ENCODE data around the gene TRH. TPM values are rescaled to one million over a fixed set of nuclear protein-coding genes. Genes with fewer than 3 reads are reported as not detected.
"Not testable (repeated sequence)": the region's sequence is repeated elsewhere in the genome, so short reads cannot be mapped to it uniquely, and the experiment has no call there.

TRH gene
- total RNA-seq, 2 experiments from 2014 or later: not detected

DNA sequence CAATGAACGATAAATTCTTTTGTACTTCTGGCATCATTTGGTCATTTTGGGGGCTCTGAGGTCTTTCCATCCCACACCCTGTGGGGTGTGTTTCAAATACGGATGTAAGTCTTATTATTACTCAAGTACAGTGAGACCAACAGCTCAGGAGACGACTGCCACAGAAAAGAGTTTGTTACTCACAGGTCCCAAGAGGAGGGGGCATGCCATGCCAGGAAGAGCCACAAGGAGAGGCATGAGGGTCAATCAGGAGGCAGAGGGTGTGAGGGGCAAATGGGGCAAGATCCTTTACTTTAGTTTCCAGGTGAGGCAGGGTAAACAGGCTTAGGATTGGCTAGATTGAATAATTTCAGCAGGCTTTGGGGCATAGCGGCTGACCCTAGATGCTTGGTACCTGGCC, 21.6 kb downstream of the TRH start:
- Mint-ChIP-seq H3K4me1 (no peaks in the 10 kb centered on the region), H3K27me3 (peaks cover 22% of the 10 kb centered on the region), H3K36me3 (no peaks in the 10 kb centered on the region), H3K9me3 (no peaks in the 10 kb centered on the region), H3K4me3 (no peak overlapping the region), H3K27ac (peak overlapping the region; percentile 4)
- ATAC-seq (ENCODE audit: low read depth) (no peak), DNase-seq (no peak)
- POLR2A ChIA-PET: no interaction called here

DNA sequence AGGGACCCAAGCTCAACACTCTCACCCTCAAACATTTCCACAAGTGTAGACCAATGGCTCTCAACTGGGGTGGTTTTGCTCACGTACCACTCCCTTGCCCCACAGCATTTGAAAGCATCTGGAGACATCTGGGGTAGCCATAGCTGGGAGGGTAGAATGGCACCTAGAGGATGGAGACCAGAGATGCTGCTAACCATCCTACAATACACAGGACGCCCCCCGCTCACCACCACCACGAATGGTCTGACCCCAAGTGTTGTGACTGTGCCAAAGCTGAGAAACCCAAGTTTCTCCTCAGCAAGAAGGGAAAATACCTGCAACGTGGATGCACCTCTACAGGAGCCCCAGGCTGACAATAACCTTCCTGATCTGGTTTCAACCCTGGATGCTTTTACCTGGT, 24.7 kb downstream of the TRH start:
- not testable (repeated sequence) for ATAC-seq (ENCODE audit: low read depth); DNase-seq
- H3K27me3 Mint-ChIP-seq: peaks cover 31% of the 10 kb centered on the region

GRCh38 chr3:130002666-130003598, 28.4 kb downstream of the TRH start:
- POLR2A ChIA-PET, H3K4me1 Mint-ChIP-seq, H3K36me3 Mint-ChIP-seq, H3K27ac Mint-ChIP-seq, H3K9me3 Mint-ChIP-seq: not testable (repeated sequence)
- ATAC-seq (ENCODE audit: low read depth) (peak; percentile 75), DNase-seq (peak; percentile 89)
- H3K27me3 Mint-ChIP-seq: peaks cover 41% of the 10 kb centered on the region
- H3K4me3 Mint-ChIP-seq: peak overlapping the region; percentile 47

More for the DNA sequence above, 24.7 kb downstream of the TRH start:
- H3K36me3 Mint-ChIP-seq, H3K9me3 Mint-ChIP-seq, H3K27ac Mint-ChIP-seq, H3K4me3 Mint-ChIP-seq, POLR2A ChIA-PET, H3K4me1 Mint-ChIP-seq: not testable (repeated sequence)

GRCh38 chr3:130010556-130010955, 36.0 kb downstream of the TRH start:
- H3K9me3 Mint-ChIP-seq: no peaks in the 10 kb centered on the region
- no peak for DNase-seq
- POLR2A ChIA-PET: no interaction called here
- no peak overlapping the region for H3K27ac Mint-ChIP-seq
- ATAC-seq (ENCODE audit: low read depth): no peak
- peaks cover 18% of the 10 kb centered on the region for H3K27me3 Mint-ChIP-seq
- no peaks in the 10 kb centered on the region for H3K4me1 Mint-ChIP-seq
- H3K4me3 Mint-ChIP-seq: no peak overlapping the region
- no peaks in the 10 kb centered on the region for H3K36me3 Mint-ChIP-seq

- H3K36me3 Mint-ChIP-seq; DNase-seq; H3K4me3 Mint-ChIP-seq; H3K27ac Mint-ChIP-seq; POLR2A ChIA-PET; ATAC-seq (ENCODE audit: low read depth); H3K4me1 Mint-ChIP-seq; H3K9me3 Mint-ChIP-seq: not testable (repeated sequence)
- H3K27me3 Mint-ChIP-seq: peaks cover 10% of the 10 kb centered on the region
Measured at GRCh38 chr3:130012108-130012507, 37.6 kb downstream of the TRH start.

- H3K27ac Mint-ChIP-seq; ATAC-seq (ENCODE audit: low read depth); H3K36me3 Mint-ChIP-seq; DNase-seq; H3K4me3 Mint-ChIP-seq; POLR2A ChIA-PET; H3K4me1 Mint-ChIP-seq; H3K9me3 Mint-ChIP-seq: not testable (repeated sequence)
- H3K27me3 Mint-ChIP-seq: peaks cover 10% of the 10 kb centered on the region
Measured at GRCh38 chr3:130013246-130013645, 38.7 kb downstream of the TRH start.

DNA sequence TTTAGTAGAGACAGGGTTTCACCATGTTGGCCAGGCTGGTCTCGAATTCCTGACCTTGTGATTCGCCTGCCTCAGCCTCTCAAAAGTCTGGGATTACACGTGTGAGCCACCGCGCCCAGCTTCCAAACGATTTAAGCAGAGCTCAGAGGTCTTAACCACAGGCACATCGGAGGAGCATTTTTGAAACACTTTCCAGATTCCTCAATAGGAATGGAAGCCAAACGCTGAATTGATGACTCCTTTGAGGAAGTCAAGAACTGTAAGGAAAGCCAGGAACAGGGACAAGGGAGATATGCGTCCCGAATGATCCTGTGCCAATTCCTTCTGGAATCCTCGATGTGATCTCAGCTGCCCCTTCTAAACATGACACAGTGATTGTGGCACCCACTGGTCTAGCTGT, 40.0 kb downstream of the TRH start:
- Mint-ChIP-seq H3K9me3 (no peaks in the 10 kb centered on the region), H3K27me3 (peaks cover 2% of the 10 kb centered on the region), H3K27ac (no peak overlapping the region), H3K36me3 (no peaks in the 10 kb centered on the region), H3K4me1 (no peaks in the 10 kb centered on the region), H3K4me3 (no peak overlapping the region)
- DNase-seq (no peak), ATAC-seq (ENCODE audit: low read depth) (no peak)
- POLR2A ChIA-PET: no interaction called here

GRCh38 chr3:130017661-130018060, 43.1 kb downstream of the TRH start:
- H3K9me3 Mint-ChIP-seq; H3K27ac Mint-ChIP-seq; POLR2A ChIA-PET; H3K27me3 Mint-ChIP-seq; H3K4me3 Mint-ChIP-seq; DNase-seq; H3K4me1 Mint-ChIP-seq; ATAC-seq (ENCODE audit: low read depth); H3K36me3 Mint-ChIP-seq: not testable (repeated sequence)

DNA sequence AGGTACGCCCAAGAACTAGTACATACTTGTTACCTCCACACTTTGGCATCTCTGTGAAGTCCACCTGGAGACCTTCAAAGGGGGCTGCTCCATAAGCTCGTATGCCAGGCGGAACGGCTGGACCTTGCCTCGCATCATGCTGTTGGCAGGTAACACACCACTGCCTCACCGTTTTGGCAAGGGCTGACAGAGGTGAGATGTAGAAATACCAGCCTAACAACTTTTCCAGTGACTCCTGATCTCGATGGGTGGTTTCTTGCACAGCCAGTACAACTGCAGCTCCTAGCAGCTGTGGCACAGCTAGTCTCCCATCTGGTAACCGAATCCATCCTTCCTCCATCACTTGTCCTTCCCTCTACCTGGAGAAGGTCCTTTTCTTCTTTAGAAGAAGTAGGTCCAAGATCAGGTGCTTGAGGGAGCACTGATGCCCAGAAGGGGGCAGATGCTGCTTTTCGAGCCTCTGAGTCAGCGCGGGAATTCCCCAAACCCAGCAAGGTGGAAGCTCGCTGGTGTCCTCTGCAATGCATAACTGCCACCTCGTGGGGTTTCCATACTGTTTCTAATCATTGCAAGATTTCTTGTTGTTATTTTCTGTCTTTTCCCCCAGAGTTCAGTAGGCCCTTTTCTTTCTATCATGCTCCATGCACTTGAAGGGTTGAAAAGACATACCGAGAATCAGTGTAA, 51.8 kb downstream of the TRH start:
- not testable (repeated sequence) for H3K27me3 Mint-ChIP-seq, DNase-seq

GRCh38 chr3:130027437-130027836, 52.9 kb downstream of the TRH start:
- H3K36me3 Mint-ChIP-seq; H3K27ac Mint-ChIP-seq; H3K4me1 Mint-ChIP-seq; H3K9me3 Mint-ChIP-seq; DNase-seq; POLR2A ChIA-PET; ATAC-seq (ENCODE audit: low read depth); H3K4me3 Mint-ChIP-seq; H3K27me3 Mint-ChIP-seq: not testable (repeated sequence)

More for the DNA sequence above, 51.8 kb downstream of the TRH start:
- H3K27ac Mint-ChIP-seq; POLR2A ChIA-PET; H3K4me3 Mint-ChIP-seq; H3K36me3 Mint-ChIP-seq; H3K4me1 Mint-ChIP-seq; H3K9me3 Mint-ChIP-seq; ATAC-seq (ENCODE audit: low read depth): not testable (repeated sequence)

Other genes starting within 250 kb of the TRH start
- 10 to 100 TPM; 21.6 to 22.1 TPM for gene TMCC1, start 81.0 kb upstream of the TRH start, total RNA-seq
- gene ALG1L2, start 107.1 kb downstream of the TRH start, total RNA-seq: 1 to 10 TPM; 1.8 to 2.7 TPM

All from activated naive CD8-positive, alpha-beta T cell treated with anti-CD3 and anti-CD28 coated beads, Interleukin-2, amount 10 ng/mL, durations not matched to agents 7 days and 5 days (primary cell).